Measurements from ENCODE around the gene PAWR. TPM values are rescaled to one million over a fixed set of nuclear protein-coding genes. Genes with fewer than 3 reads are reported as not detected.

The PAWR gene
- total and polyA plus RNA-seq, 2 of the 13 experiments (the other 11 are each of a cell fraction or from before 2014, with no cell fraction given), result 29.1 to 36.1 TPM

GRCh38 chr12:79547044-79547734 lies 143.6 kb downstream of the PAWR start (continued):
- TF ChIP-seq FOSL2 (CRISPR knock-in tag; IDR thresholded peaks at IDR 0.05) (peak; percentile 88), ISX (CRISPR knock-in tag; conservative IDR thresholded peaks at IDR 0.05) (no peak), NR2F6 (IDR thresholded peaks at IDR 0.05) (no peak; the same call in 1 of the 2 replicates), NR2F6 (CRISPR knock-in tag; IDR thresholded peaks at IDR 0.05) (peak; percentile 31; the same call in 1 of the 2 replicates), ZBTB20 (CRISPR knock-in tag; IDR thresholded peaks at IDR 0.05; ENCODE audit: borderline replicate concordance, low read depth) (no peak), JUN (CRISPR knock-in tag; IDR thresholded peaks at IDR 0.05) (peak; percentile 96), DNMT1 (CRISPR knock-in tag; IDR thresholded peaks at IDR 0.05) (no peak), JUND (CRISPR knock-in tag; IDR thresholded peaks at IDR 0.05) (peak; percentile 95), ARNT (IDR thresholded peaks at IDR 0.05) (no peak), ZNF670 (CRISPR knock-in tag; IDR thresholded peaks at IDR 0.05; ENCODE audit: borderline replicate concordance) (no peak), ZNF510 (CRISPR knock-in tag; IDR thresholded peaks at IDR 0.05; ENCODE audit: low read depth) (no peak), DBP (CRISPR knock-in tag; IDR thresholded peaks at IDR 0.05; ENCODE audit: not compliant biosample characterization) (no peak), ELF3 (CRISPR knock-in tag; IDR thresholded peaks at IDR 0.05) (peak; percentile 46; the same call in 1 of the 2 replicates), ZNF205 (CRISPR knock-in tag; IDR thresholded peaks at IDR 0.05) (0 out of 2 replicates have a peak, but pooled peaks have one; percentile 7), HNRNPK (IDR thresholded peaks at IDR 0.05; ENCODE audit: low read depth, low read length, poor library complexity, severe bottlenecking) (peak; percentile 19), ZNF326 (CRISPR knock-in tag; IDR thresholded peaks at IDR 0.05; ENCODE audit: borderline replicate concordance) (no peak), SIN3A (IDR thresholded peaks at IDR 0.05; ENCODE audit: borderline replicate concordance, low read depth, low read length) (no peak), MAFF (IDR thresholded peaks at IDR 0.05; ENCODE audit: low read depth, low read length) (no peak), KAT2B (IDR thresholded peaks at IDR 0.05; ENCODE audit: borderline replicate concordance, low read depth, low read length) (no peak), CCAR2 (optimal IDR thresholded peaks at IDR 0.05; ENCODE audit: low read depth, low read length) (no peak), LCORL (IDR thresholded peaks at IDR 0.05) (peak; percentile 86; the same call in 1 of the 2 replicates), LCORL (CRISPR knock-in tag; IDR thresholded peaks at IDR 0.05) (no peak), TEAD2 (CRISPR knock-in tag; IDR thresholded peaks at IDR 0.05) (no peak), ZFX (CRISPR knock-in tag; IDR thresholded peaks at IDR 0.05; ENCODE audit: low read depth) (no peak)
- TF ChIP-seq, protein P1, sequence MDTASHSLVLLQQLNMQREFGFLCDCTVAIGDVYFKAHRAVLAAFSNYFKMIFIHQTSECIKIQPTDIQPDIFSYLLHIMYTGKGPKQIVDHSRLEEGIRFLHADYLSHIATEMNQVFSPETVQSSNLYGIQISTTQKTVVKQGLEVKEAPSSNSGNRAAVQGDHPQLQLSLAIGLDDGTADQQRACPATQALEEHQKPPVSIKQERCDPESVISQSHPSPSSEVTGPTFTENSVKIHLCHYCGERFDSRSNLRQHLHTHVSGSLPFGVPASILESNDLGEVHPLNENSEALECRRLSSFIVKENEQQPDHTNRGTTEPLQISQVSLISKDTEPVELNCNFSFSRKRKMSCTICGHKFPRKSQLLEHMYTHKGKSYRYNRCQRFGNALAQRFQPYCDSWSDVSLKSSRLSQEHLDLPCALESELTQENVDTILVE (CRISPR knock-in tag; IDR thresholded peaks at IDR 0.05), result no peak
- TF ChIP-seq, protein P2, sequence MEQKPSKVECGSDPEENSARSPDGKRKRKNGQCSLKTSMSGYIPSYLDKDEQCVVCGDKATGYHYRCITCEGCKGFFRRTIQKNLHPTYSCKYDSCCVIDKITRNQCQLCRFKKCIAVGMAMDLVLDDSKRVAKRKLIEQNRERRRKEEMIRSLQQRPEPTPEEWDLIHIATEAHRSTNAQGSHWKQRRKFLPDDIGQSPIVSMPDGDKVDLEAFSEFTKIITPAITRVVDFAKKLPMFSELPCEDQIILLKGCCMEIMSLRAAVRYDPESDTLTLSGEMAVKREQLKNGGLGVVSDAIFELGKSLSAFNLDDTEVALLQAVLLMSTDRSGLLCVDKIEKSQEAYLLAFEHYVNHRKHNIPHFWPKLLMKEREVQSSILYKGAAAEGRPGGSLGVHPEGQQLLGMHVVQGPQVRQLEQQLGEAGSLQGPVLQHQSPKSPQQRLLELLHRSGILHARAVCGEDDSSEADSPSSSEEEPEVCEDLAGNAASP (CRISPR knock-in tag; IDR thresholded peaks at IDR 0.05; ENCODE audit: borderline replicate concordance), result 0 out of 2 replicates have a peak, but pooled peaks have one; percentile 25
- TF ChIP-seq, protein P3, sequence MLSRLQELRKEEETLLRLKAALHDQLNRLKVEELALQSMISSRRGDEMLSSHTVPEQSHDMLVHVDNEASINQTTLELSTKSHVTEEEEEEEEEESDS (CRISPR knock-in tag; IDR thresholded peaks at IDR 0.05; ENCODE audit: borderline replicate concordance), result no peak
